ENCODE measurements around the gene PRKCE. TPM values are rescaled to one million over a fixed set of nuclear protein-coding genes. Genes with fewer than 3 reads are reported as not detected.

Gene PRKCE
- total RNA-seq, 1 donor from 2014 or later, result 24.2 TPM

GRCh38 chr2:45614330-45614729 lies 37.1 kb upstream of the PRKCE start:
- no peaks in the 10 kb centered on the region for H3K36me3 Mint-ChIP-seq (ENCODE audit: low read depth, unreplicated experiment)
- peaks cover 2% of the 10 kb centered on the region for H3K27me3 Mint-ChIP-seq (ENCODE audit: unreplicated experiment)
- H3K9me3 Mint-ChIP-seq (ENCODE audit: unreplicated experiment), result no peaks in the 10 kb centered on the region
- H3K27ac Mint-ChIP-seq (ENCODE audit: unreplicated experiment), result no peak overlapping the region
- no peak for TF ChIP-seq CTCF (IDR thresholded peaks at IDR 0.05; ENCODE audit: unreplicated experiment)
- no peak overlapping the region for H3K4me3 Mint-ChIP-seq (ENCODE audit: unreplicated experiment)
- peaks cover 10% of the 10 kb centered on the region for H3K4me1 Mint-ChIP-seq (ENCODE audit: unreplicated experiment)
- no peak for DNase-seq (ENCODE audit: low spot score)

- Mint-ChIP-seq H3K27me3 (ENCODE audit: unreplicated experiment) (peaks cover 1% of the 10 kb centered on the region), H3K27ac (ENCODE audit: unreplicated experiment) (no peak overlapping the region), H3K36me3 (ENCODE audit: low read depth, unreplicated experiment) (no peaks in the 10 kb centered on the region), H3K4me3 (ENCODE audit: unreplicated experiment) (no peak overlapping the region), H3K4me1 (ENCODE audit: unreplicated experiment) (peaks cover 6% of the 10 kb centered on the region), H3K9me3 (ENCODE audit: unreplicated experiment) (no peaks in the 10 kb centered on the region)
- DNase-seq (ENCODE audit: low spot score), result no peak
- TF ChIP-seq CTCF (IDR thresholded peaks at IDR 0.05; ENCODE audit: unreplicated experiment), result no peak
Observed at GRCh38 chr2:45614871-45615415, 36.5 kb upstream of the PRKCE start.

- H3K27ac Mint-ChIP-seq (ENCODE audit: unreplicated experiment), result no peak overlapping the region
- H3K27me3 Mint-ChIP-seq (ENCODE audit: unreplicated experiment), result no peaks in the 10 kb centered on the region
- H3K4me3 Mint-ChIP-seq (ENCODE audit: unreplicated experiment), result no peak overlapping the region
- H3K4me1 Mint-ChIP-seq (ENCODE audit: unreplicated experiment), result no peaks in the 10 kb centered on the region
- H3K9me3 Mint-ChIP-seq (ENCODE audit: unreplicated experiment), result no peaks in the 10 kb centered on the region
- TF ChIP-seq CTCF (IDR thresholded peaks at IDR 0.05; ENCODE audit: unreplicated experiment), result no peak
- no peaks in the 10 kb centered on the region for H3K36me3 Mint-ChIP-seq (ENCODE audit: low read depth, unreplicated experiment)
- no peak for DNase-seq (ENCODE audit: low spot score)
Observed at GRCh38 chr2:45616658-45617411, 34.6 kb upstream of the PRKCE start.

- no peak for DNase-seq (ENCODE audit: low spot score)
- Mint-ChIP-seq H3K9me3 (ENCODE audit: unreplicated experiment) (no peaks in the 10 kb centered on the region), H3K36me3 (ENCODE audit: low read depth, unreplicated experiment) (no peaks in the 10 kb centered on the region), H3K27ac (ENCODE audit: unreplicated experiment) (no peak overlapping the region), H3K27me3 (ENCODE audit: unreplicated experiment) (no peaks in the 10 kb centered on the region), H3K4me1 (ENCODE audit: unreplicated experiment) (no peaks in the 10 kb centered on the region), H3K4me3 (ENCODE audit: unreplicated experiment) (no peak overlapping the region)
- no peak for TF ChIP-seq CTCF (IDR thresholded peaks at IDR 0.05; ENCODE audit: unreplicated experiment)
Observed at GRCh38 chr2:45617496-45617895, 34.0 kb upstream of the PRKCE start.

- no peak for DNase-seq (ENCODE audit: low spot score)
- H3K27me3 Mint-ChIP-seq (ENCODE audit: unreplicated experiment), result peaks cover 2% of the 10 kb centered on the region
- no peak overlapping the region for H3K4me3 Mint-ChIP-seq (ENCODE audit: unreplicated experiment)
- H3K9me3 Mint-ChIP-seq (ENCODE audit: unreplicated experiment), result no peaks in the 10 kb centered on the region
- H3K27ac Mint-ChIP-seq (ENCODE audit: unreplicated experiment), result no peak overlapping the region
- H3K36me3 Mint-ChIP-seq (ENCODE audit: low read depth, unreplicated experiment), result no peaks in the 10 kb centered on the region
- H3K4me1 Mint-ChIP-seq (ENCODE audit: unreplicated experiment), result peaks cover 6% of the 10 kb centered on the region
- no peak for TF ChIP-seq CTCF (IDR thresholded peaks at IDR 0.05; ENCODE audit: unreplicated experiment)
Observed at GRCh38 chr2:45622336-45623075, 29.0 kb upstream of the PRKCE start.

Data from endothelial cell (in vitro differentiated cells).